Activated naive CD4-positive, alpha-beta T cell (primary cell): ENCODE results near the gene ATPAF1.

ENCODE experiments used
- DNase-seq, 4 experiments: peaks; one replicate each; lab custom pipeline; 2025; lab: John Stamatoyannopoulos, UW

The ATPAF1 gene

DNA sequence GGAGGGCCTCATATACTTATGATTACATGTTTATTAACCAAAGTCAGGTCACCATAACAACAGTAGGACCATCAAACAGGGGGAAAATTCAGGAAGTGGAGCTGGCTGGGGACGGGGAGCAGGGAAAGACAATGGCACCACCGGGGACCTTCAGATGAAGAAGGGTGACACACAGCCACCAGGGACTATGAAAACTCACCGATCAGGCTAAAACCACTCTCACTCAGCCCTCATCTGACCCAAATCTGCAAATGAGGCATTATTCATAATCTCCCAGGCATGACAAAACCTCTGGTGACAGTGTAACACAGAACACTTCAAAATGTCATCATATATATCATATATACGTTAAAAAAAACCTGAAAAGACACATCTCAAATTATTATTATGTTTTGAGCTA lies 75.3 kb downstream of the ATPAF1 start:
- DNase-seq: no peak

DNA sequence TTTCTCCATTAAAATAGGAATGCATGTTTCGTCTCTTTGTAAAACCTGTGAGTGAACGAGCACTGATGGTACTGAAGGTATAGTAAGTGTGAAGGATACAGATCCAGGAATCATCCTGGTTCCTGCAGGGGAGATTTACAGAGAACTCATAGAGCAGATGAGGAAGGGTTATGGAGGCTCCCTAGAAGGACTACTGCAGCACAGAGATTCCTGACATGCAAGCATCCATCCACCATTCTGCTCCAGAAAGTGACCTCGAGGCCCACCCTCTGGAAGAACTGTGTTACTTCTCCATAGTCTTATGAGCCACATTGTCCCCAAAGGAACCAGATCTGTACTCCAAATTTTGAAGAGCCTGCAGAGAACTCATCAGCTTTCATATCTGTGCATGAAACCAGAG lies 78.6 kb downstream of the ATPAF1 start:
- no peak for DNase-seq

DNA sequence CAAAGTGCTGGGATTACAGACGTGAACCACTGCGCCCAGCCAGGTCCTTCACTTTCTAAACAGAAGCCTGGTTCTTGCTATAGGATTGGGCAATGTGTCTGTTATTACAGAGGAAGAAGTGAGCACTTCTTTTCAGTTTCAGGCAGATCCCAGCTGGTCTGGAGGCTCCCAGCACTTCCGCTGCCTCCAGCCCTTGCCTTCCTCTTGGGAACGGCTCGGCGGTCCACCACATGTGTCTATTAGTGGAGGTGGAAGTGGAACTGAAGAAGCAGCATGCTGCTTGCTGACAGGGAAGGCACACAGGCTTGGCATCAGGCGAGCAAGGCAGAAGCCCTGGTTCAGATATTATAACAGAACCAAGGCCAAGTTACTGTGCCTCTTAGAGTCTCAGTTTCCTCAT lies 81.1 kb downstream of the ATPAF1 start:
- no peak for DNase-seq

DNA sequence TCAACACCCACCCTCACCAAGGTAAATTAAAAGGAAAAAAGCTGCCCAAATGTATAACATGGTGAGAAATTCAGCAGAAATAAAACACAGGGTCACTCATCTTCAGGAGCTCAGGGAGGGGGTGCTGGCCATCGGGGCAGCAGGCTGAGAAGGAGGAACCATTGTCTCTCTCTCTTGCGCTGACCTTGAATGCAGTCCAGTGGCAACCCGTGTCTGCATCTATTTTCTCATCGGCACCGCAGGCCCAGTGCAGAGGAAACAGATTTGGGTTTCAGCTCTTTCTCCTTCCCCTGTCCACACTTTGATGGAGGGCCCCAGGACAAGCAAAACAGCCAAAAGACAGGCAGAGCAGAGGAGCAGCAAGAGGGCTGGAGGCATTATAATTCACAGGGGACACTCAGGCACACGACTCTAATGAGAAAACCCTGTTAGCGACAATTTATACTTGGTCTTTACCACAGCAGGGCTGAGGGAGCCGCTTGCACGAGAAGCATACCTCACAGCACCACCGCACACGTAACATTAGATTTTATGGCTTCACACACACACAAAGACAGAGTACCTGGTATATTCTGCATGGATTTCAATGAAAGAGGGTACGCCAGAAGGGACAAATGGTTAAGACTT lies 82.7 kb downstream of the ATPAF1 start:
- DNase-seq: no peak

DNA sequence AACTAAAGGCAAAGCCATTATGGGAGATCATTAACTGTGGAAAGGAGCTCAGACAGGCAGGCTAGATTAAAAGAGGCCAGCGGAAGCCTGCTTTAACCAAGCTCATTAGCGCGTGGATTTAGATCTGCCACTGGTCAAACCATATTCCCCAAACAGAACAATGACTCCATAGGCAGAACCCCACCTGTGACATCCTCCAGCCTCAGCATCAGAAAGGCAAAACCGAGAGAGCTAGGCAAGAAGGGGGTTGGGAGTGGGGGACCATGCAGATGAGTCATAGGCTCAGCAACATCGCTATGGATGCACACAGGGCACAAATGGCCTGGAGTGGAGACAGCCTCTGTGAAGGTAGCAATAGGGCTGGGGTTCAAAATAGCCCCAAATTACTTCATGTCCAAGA lies 84.7 kb downstream of the ATPAF1 start:
- DNase-seq: no peak

DNA sequence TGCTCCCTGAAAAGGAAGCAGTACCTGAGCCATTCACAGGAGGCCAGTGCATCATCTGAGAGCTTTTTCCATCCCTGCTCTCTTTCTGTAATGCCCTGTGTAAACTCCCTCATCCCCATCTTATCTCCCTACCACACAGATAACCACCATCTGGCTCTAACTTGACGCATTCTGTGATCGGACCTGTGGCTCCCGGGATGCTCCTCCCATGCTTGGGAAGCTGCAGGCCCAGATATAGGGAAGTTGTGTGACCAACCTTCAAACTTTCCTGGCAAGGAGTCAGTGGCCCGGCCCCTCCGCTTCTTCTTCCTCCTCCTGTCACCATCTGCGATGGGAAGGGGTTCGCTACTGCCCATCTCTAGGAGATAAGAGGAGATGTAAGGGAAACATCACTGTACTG lies 85.2 kb downstream of the ATPAF1 start:
- no peak for DNase-seq
